ENCODE data around the gene SHB.
"Not testable (repeated sequence)": the region's sequence is repeated elsewhere in the genome, so short reads cannot be mapped to it uniquely, and the experiment has no call there.

SHB gene

DNA sequence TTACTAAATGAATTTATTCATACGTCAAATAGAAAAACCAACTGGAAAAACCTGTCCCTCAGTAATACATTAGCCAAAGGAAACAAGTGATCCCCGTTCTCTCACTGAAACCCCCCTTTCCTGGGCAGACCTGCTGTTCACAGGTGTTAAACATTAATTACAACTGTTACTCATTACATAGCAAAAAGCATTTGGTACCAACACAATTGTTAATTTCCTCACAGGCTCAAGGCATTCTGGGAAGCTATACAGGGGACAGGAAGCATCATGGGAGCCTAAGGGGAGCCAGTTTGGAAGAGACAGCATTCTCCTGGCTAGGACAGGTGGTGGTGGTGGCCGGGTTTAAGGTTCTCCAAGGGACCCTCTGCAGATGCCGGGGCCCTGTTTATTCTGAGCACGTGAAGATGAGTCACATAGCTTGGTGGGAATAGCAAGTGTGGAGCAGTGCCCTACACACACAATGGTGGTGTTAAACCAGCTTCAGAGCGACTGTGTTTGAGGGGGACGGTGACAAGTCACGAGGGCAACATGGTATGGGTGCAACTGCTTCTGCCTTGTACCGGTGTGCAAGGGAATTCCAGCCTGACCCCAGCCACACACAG lies 102.5 kb downstream of the SHB start:
- no peak for DNase-seq

DNA sequence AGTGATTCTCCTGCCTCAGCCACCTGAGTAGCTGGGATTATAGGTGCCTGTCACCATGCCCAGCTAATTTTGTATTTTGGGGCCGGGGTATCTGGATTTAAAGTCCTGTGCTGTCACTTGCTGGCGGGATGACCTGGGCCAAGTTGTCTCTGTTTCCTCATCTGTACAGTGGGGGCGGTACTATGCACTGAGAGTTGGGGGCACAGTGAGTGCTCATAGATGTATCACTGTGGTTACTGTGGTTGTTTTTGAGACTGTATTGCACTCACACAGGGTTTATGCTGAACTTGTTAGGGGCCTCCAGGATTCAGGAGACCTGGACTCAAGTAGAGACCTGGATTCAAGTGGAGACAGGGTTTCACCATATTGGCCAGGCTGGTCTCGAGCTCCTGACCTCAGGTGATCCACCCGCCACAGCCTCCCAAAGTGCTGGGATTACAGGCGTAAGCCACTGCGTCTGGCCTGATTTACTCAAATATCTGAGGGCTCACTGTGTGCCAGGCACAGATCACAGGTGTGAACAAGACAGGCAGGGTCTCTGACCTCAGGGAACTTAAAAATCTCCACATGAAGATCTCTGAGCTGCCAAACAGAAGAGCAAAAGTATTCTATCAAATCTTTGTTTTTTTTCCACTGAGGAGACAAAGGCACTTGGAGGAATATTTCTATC lies 103.2 kb downstream of the SHB start:
- DNase-seq, result not testable (repeated sequence)

GRCh38 chr9:37965116-37965515 lies 103.9 kb downstream of the SHB start:
- no peak for DNase-seq

- no peak for DNase-seq
These were observed 104.3 kb downstream of the SHB start for GRCh38 chr9:37964740-37965081.

DNA sequence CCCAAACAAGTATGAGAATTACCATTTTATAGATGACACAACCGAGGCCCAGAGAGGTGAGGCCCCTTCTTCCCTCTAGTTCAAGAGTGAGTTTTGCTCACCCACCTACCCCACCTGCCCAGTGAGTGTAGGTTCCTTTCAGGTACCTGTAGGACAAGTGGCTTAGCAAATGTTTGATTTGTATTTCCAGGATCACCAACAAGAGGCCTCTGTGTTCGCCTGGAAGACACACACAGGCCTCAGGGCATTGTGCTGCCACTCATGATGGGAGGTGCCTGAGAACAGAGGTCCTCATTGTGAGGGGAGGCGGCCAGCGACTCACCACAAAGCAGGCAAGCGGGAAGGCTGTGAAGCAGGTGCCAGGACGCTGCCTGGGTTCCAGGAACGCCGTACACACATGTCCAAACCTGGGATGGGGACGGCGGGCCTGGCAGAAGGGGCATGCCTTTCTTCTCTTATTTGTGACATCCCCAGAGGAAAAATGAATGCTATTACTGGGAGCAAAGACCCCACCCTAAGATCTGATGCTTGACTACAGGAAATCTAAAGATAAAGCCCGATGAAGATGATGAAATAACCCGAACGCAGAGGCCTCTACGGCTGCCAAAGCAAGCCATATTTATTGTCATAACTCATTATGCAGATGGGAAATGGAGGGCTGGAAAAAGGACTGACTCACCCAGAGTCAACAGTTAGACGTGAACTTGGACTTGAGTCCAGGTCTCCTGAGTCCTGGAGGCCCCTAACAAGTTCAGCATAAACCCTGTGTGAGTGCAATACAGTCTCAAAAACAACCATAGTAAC lies 104.9 kb downstream of the SHB start:
- no peak for DNase-seq

DNA sequence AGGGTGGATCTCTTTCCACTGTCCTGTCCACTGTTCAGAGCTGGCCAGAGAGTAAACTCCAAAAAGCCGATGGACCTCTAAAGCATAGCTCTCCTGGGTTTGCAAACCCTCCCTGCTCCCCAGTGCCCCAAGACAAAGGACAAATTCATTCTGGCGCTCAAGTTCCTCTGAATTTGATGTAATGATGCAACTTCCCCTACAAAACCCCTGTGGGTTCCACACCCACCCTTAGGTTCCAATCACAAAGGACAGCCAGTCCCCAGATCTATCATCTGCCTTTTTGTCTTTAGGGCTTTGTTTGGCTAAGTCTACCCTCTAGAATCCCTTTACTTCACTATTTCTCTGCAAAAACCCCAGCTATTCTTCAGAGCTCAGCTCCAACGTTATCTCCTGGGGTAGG lies 107.7 kb downstream of the SHB start:
- DNase-seq, result peak; percentile 31 to 66 (median 54)

DNA sequence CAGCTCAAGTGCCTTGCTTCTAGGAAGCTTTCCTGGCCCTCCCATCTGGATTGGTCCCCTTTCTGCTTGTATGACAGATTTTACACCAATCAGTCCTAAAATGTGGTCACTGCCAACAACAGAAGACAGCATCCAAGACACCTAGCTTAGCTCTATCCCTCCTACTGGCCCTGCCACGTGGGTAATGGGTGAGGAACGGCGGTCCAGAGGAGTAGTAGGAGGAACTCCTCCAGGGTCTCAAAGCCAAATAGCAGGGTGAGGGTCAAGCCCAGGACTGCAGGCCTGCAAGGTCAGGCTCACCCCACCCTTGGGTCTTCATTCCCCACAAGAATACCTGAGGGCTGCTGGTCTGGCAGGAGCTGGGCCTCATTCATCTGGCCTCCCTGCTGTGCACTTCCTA lies 108.4 kb downstream of the SHB start:
- DNase-seq, result no peak

DNA sequence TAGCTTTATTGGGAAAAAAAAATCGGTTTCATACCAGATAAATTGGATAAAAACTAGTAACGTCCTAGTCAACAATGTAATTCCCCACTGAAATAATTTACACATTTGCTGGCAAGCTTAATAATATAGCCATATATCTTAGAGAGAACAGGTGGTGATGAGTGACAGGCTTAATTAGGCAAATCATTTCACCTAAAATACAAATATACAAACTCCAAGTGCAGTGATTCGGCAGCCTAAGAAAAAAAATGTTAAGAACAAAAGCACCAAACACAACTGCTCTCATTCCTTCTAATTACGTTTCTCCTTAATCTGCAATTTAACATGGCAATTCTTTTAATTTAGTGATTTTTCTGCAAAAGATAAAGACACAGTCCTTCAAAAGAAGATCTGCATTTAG lies 109.1 kb downstream of the SHB start:
- no peak for DNase-seq

DNA sequence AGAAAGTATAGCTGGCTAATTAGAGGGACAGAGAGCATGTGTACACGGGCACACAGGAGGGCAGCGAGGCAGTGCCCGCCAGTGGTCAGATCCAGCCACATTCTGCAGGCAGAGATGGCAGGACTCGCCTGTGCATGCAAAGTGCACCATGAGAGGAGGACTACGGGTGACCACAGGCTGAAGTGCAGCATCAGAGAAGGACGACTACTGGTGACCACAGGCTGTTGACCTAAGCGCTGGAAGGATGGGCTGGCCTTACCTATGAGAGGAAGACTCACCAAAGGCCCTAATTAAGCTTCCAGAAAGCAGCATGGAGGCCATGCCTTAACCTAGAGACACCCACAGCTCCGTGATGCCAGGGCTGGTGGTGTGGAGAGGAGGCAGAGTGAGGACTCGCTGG lies 110.9 kb downstream of the SHB start:
- DNase-seq, result no peak

DNA sequence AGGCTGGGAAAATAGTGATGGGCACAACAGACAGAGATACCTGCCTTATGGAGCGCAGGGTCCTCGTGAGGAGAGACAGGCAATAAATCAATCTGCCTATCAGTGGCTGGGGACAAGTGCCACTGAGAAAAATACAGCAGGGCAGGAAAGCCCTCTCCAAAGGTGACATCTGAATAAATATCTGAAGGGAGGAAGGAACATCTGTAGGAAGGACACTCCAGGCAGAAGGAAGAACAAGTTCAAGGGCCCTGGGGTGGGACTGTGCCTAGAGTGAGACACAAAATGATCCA lies 111.4 kb downstream of the SHB start:
- DNase-seq, result no peak

DNA sequence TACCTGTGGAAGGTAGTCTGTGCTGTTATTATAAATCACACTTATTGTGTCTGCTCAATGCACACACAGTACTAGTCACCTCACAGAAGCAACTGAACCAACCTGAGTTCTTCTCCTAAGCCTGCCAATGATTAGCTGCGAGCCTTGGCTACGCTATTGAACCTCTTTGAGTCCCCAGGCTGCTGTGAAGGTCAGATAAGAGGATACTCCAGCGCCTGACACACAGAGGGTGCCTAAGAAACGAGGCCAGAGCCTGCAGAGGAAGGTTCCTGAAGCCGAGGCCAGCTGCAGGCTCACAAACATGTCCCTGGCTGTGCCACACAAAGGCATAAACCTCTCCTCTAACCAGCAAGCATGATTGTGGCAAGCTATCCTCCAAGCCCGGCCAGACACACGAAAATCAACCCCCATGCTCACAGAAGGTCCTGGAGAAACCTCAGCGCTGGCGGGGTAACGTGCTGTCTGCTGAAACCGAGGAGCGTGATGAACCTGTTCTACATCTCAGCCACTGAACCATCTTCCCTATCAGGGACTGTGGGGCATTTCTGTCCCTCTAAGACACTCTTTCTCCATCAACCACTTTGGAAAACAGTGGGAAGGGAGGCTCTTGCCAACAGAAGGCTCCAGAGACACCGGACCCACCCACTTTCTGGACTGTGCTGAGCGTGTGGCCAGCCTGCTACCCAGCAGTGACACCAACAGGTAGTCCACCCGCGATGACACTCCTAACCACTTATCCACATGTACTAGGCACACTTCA lies 111.9 kb downstream of the SHB start:
- DNase-seq, result no peak

GRCh38 chr9:37956423-37956820 lies 112.6 kb downstream of the SHB start:
- no peak for DNase-seq

DNA sequence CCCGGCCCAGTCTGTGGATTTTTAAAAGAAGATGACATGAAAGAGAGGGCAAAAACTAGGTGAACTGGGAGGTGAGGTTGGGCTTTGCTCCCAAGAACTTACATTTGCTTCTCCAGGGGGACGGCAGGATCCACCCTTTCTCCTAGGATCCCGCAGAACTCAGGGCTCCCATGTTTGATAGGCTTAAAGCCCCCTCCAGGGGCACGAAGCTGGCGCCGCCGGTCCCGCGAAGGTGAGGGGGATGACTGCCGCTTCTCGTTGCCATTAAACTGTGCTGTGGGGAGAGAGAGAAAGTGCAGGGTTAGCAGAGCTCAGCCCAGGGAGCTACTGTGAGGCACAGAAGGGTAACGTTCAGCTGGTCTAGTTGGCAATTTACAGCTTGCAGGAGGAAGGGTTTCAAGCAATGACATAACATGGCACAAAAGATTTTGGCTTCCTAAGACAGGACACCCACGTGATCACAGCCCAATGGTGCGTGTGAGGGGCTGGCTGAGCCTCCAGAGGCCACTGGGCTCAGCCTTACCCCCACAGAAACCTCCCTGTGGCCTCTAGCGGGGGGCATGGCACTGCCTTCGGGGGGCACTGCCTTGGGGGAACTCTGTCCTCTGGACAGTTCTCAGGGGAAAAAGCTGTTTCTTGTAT lies 113.1 kb downstream of the SHB start:
- no peak for DNase-seq

- DNase-seq, result no peak
These were observed 114.4 kb downstream of the SHB start for GRCh38 chr9:37954581-37954981.

GRCh38 chr9:37953775-37954437 lies 115.1 kb downstream of the SHB start:
- no peak for DNase-seq

- DNase-seq, result no peak
These were observed 115.7 kb downstream of the SHB start for GRCh38 chr9:37953206-37953774.

DNA sequence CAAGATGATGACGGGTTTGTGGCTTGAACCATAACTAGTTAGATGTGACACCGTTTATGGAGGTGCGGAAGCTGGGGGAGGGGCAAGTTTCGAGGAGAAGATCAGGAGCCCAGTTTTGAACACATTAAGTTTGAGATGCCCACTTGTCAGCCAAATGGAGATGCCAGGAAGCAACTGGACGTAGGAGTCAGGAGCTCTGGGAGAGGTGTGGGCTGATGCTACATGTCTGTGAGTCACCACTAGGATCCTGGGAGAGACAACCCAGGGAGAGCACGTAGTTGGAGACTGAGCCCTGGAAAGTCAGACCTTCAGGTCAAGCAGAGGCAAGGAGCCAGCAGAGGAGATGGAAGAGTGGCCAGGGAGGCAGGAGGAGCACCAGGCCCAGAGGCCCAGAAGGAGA lies 116.3 kb downstream of the SHB start:
- DNase-seq, result no peak

GRCh38 chr9:37951671-37952449 lies 117.2 kb downstream of the SHB start:
- DNase-seq, result no peak

DNA sequence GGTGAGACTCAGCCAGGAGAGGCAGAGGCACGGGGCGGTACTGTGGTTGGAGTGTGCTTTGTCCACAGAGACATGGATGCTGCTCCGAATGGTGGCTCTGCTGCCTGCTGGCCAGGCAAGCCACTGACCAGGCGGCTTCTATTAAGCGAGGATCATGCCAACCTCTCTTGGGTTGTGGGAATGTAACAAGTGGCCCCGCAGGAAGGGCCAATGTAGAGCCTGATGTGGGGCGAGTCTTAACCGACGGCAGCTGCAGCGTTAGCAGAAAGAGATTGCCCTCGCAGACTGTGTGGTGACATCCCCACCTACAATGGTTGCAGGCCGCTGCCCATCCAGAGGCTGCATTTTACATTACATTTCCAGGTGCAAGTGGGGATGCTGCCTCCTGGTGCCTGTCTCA lies 118.5 kb downstream of the SHB start:
- DNase-seq, result no peak

- DNase-seq, result no peak
These were observed 119.5 kb downstream of the SHB start for GRCh38 chr9:37949576-37949975.

DNA sequence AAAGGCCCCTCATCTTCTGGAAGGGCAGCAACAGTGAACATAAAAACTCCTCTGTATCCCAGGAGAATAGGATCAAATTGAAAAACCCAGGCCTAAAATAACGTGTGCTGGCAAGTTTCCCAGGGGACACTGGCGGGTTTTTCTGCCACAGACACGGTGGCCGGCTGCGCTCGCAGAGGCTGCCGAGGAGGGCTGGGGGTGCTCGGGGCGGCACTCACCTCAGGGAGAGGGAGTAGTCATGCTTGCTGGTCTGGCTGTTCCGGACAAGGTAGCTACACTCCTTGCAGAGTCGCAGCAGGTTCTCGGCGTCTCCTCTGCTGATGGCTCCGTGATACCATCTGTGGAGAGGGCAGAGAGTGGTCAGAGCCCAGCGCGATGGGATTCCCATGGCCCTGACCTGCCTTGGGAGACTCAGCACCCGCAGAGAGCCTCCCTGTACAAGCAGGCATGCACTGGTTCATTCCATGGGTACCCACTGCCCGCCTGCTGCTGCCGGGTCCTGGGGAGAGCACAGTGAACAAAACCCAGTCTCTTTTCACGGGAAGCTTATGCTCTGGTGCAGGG lies 120.5 kb downstream of the SHB start:
- DNase-seq, result no peak
